Astrocyte of the spinal cord (primary cell): ENCODE data around the gene HDAC5.
"Not testable (repeated sequence)": the region's sequence is repeated elsewhere in the genome, so short reads cannot be mapped to it uniquely, and the experiment has no call there.

ENCODE experiments used
- DNase-seq: peaks from one replicate; pipeline ENCODE4 v3.0.0; 2011; ENCODE audit warnings: low read depth, low spot score
- H3K4me3 ChIP-seq: 2 replicates; pipeline ENCODE4 v1.5.1; 2011; ENCODE audit warnings: low read depth, mild to moderate bottlenecking, low read length, moderate library complexity
- in situ Hi-C: cut with HindIII; loops from 2 replicates; pipeline ENCODE4 v1.10.0; 2017; ENCODE audit warnings: low sequenced_read_pairs
- TF ChIP-seq, protein P1 (sequence below): IDR thresholded peaks from 2 replicates; pipeline ENCODE4 v1.5.1; 2012; ENCODE audit warnings: low read depth, mild to moderate bottlenecking, low read length, inconsistent platforms

HDAC5 gene

DNA sequence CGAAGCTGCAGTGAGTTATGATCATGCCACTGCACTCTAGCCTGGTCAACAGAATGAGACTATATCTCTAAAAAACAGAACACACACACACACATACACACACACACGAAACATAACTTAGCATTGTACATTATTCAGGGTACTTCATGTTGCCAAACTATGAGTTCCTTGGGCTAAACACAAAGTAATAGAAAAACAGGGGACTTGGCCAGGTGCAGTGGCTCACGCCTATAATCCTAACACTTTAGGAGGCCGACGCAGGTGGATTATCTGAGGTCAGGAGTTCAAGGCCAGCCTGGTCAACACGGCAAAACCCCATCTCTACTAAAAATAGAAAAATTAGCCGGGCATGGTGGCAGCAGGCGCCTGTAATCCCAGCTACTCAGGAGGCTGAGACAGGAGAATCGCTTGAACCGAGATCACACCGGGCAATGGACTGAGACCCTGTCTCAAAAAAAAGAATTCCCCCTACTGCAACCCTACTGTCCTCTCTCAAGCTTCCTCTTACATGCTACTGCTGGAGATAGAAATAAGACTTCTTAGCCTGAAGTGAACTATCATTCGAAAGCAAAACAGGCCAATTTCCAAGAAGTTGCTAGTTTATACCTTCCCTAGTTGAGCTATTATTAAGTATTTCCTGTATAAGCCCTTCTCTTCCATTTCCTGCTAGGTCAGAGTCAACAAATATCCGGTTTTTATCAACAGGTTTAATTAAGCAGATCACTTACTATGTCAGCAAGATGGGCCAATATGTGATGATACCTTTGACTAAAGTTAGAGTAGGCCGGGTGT lies 64.1 kb downstream of the HDAC5 start:
- DNase-seq = no peak
- in situ Hi-C loops = no loop called here
- TF ChIP-seq, protein P1, sequence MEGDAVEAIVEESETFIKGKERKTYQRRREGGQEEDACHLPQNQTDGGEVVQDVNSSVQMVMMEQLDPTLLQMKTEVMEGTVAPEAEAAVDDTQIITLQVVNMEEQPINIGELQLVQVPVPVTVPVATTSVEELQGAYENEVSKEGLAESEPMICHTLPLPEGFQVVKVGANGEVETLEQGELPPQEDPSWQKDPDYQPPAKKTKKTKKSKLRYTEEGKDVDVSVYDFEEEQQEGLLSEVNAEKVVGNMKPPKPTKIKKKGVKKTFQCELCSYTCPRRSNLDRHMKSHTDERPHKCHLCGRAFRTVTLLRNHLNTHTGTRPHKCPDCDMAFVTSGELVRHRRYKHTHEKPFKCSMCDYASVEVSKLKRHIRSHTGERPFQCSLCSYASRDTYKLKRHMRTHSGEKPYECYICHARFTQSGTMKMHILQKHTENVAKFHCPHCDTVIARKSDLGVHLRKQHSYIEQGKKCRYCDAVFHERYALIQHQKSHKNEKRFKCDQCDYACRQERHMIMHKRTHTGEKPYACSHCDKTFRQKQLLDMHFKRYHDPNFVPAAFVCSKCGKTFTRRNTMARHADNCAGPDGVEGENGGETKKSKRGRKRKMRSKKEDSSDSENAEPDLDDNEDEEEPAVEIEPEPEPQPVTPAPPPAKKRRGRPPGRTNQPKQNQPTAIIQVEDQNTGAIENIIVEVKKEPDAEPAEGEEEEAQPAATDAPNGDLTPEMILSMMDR = no peak
- no peak overlapping the region for H3K4me3 ChIP-seq

DNA sequence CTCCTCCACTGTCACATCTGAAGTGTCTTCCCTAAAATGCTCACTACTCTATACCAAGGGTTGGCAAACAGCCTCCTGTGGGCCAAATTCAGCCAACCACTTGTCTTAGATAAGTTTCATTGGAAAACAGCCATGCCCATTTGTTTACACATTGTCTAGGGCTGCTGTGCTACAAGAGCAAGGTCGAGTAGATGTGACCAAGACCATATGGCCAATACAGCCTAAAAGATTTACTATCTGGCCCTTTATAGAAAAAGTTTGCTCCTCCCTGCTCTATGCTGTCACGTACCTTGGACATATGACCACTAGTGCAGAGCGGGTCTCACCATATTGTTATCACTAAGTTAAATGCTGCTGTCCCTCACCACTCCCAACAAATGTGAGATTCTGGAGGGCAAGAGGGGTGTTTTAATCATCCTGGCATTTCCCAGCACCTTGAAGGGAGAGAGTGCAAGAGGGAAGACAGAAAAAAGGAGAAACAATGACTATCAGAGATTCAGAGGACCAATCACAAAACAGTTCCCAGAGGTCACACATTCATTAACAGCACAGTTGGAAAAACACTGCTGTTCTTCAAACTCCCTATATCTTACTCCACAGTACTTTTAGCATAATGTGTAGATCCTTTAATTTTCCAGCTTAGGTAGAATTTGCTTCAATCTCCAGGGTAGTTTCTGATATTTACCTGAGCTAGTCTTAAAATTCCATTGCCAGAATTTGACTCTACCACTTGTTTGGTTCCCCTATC lies 70.1 kb downstream of the HDAC5 start:
- H3K4me3 ChIP-seq = no peak overlapping the region
- no peak for DNase-seq
- TF ChIP-seq, protein P1 = no peak
- in situ Hi-C loops = no loop called here

GRCh38 chr17:44049294-44050060 lies 74.0 kb downstream of the HDAC5 start:
- H3K4me3 ChIP-seq = no peak overlapping the region
- in situ Hi-C loops = no loop called here
- TF ChIP-seq, protein P1 = no peak
- no peak for DNase-seq

DNA sequence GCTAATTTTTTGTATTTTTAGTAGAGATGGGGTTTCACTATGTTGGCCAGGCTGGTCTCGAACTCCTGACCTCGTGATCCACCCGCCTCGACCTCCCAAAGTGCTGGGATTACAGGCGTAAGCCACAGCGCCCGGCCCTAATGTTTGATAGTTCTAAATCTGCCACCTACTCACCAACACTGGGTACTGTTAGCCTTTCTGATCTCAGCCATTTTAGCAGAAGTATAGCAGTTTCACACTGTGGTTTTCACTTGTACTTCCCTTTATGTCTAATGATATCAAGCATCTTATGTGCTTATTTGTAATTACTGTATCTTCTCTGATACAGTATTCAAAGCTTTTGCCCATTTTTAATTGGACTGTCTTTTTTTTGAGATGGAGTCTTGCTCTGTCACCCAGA lies 76.5 kb downstream of the HDAC5 start:
- in situ Hi-C loops, DNase-seq, H3K4me3 ChIP-seq: not testable (repeated sequence)

DNA sequence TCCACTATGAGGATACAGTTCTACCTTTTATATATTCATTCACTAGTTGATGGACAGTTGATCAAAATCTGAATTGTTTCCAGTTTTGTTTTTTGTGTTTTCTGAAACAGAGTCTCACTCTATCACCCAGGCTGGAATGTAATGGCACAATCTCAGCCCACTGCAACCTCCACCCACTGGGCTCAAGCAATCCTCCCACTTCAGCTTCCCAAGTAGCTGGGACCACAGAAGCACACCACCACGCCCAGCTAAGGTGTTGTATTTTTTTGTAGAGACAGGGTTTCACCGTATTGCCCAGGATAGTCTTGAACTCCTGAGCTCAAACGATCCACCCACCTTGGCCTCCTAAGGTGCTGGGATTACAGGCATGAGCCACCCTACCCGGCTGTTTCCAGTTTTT lies 78.0 kb downstream of the HDAC5 start:
- no peak overlapping the region for H3K4me3 ChIP-seq
- in situ Hi-C loops = no loop called here
- DNase-seq = no peak
- TF ChIP-seq, protein P1 = no peak

DNA sequence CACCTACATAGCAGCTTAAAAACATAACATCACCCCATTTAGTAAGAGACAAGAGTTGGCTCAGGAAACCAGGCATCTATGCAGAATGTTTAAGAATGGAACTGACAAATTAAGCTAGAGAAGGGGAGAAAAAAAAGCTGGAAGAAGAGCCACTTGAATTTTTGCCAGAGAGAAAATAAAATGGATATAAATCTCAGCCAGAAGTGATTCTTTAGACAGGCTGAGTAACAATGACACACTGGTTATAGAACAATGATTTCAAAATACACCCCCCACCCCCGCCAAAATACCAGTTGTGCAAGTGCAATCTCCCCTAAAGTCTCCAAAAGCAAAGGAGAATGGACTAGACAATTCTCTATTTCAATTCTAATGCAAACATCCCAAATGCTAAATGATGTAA lies 79.4 kb downstream of the HDAC5 start:
- in situ Hi-C loops = no loop called here
- no peak overlapping the region for H3K4me3 ChIP-seq
- no peak for DNase-seq
- TF ChIP-seq, protein P1 = no peak
